Sigmoid colon (tissue), 4 donors: ENCODE measurements around the gene CCDC92B.

Experiments used
- CTCF ChIP-seq, 4 experiments: fragments of 450-650 bp in 3 of 4; fragments of 200-600 bp in 1 of 4; IDR thresholded peaks; one replicate each; pipeline ENCODE4 v1.5.1; 2016 to 2019; ENCODE audit warnings: antibody characterized with exemption in 4 of 4, mild to moderate bottlenecking in 3 of 4, moderate library complexity in 2 of 4
- EP300 ChIP-seq, 4 donors: sonication (generic); formaldehyde crosslinking; IDR thresholded peaks; one replicate each; pipeline ENCODE4 v1.6.1; 2017; ENCODE audit warnings: antibody characterized with exemption in 4 of 4
- POLR2A ChIP-seq, 2 donors: fragments of 450-650 bp; IDR thresholded peaks; one replicate each; pipeline ENCODE4 v1.6.1; 2016; ENCODE audit warnings: antibody characterized with exemption in 2 of 2, mild to moderate bottlenecking in 2 of 2, moderate library complexity in 2 of 2
- POLR2AphosphoS5 ChIP-seq, 4 donors: sonication (generic); formaldehyde crosslinking; IDR thresholded peaks; one replicate each; pipeline ENCODE4 v1.6.1; 2017; ENCODE audit warnings: antibody characterized with exemption in 4 of 4

DNA sequence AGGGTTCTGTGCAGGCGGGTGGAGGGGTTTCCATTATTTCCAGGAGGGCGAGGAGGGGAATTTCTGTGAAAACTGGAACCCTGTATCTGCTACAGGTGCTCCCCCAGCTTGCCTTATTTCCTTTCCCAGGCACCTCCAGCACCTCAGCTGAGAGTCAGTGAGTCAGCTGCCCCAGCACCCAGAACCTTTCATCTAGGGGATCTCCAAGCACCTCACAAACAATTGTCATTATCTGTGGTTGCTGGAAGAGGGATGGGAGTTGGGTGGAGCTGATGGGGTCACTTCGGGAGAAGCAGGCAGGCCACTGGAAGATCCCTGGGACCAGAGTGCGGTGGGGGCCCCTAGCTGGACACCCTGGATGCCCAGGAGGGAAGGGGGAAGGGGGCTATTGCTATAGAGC lies 27.8 kb downstream of the CCDC92B start:
- TF ChIP-seq CTCF (IDR thresholded peaks at IDR 0.05), result no peak
- no peak for TF ChIP-seq EP300 (IDR thresholded peaks at IDR 0.05)
- TF ChIP-seq POLR2A (IDR thresholded peaks at IDR 0.05), result no peak
- no peak for TF ChIP-seq POLR2AphosphoS5 (IDR thresholded peaks at IDR 0.05)
